ENCODE results near the gene TMX4.

- TF ChIP-seq POLR2A (IDR thresholded peaks at IDR 0.05; ENCODE audit: low read length) (no peak), GATA1 (IDR thresholded peaks at IDR 0.05; ENCODE audit: low read depth, low read length) (no peak)
These were observed 47.5 kb upstream of the TMX4 start for GRCh38 chr20:8067082-8067481.

Measured in erythroblast (primary cell).